Mesothelial cell of epicardium (in vitro differentiated cells): ENCODE results near the gene RTEL1. TPM values are rescaled to one million over a fixed set of nuclear protein-coding genes. Genes with fewer than 3 reads are reported as not detected.

Experiments
- DNase-seq, 2 experiments: peaks; one replicate each; pipeline ENCODE4 v3.0.0; 2021; ENCODE audit warnings: low spot score in 2 of 2; ENCODE audit not compliant: unreplicated experiment in 2 of 2
- H3K27ac Mint-ChIP-seq: 2 replicates; pipeline ENCODE4 v1.8.0; 2021; ENCODE audit warnings: mixed read lengths
- H3K27me3 Mint-ChIP-seq: 2 replicates; pipeline ENCODE4 v1.8.0; 2021; ENCODE audit warnings: low read depth, mixed read lengths
- H3K36me3 Mint-ChIP-seq: 2 replicates; pipeline ENCODE4 v1.8.0; 2021; ENCODE audit warnings: mixed read lengths
- H3K4me1 Mint-ChIP-seq: 2 replicates; pipeline ENCODE4 v1.8.0; 2021; ENCODE audit warnings: mixed read lengths
- H3K4me3 Mint-ChIP-seq: 2 replicates; pipeline ENCODE4 v1.8.0; 2021; ENCODE audit warnings: mild to moderate bottlenecking, moderate library complexity, mixed read lengths
- H3K9me3 Mint-ChIP-seq: 2 replicates; pipeline ENCODE4 v1.8.0; 2021; ENCODE audit warnings: mixed read lengths
- total RNA-seq: library from RNA; stranded (reverse); gene quantifications from 3 replicates; pipeline ENCODE4 v1.2.1, GENCODE V29; 2021
- TF ChIP-seq, protein P1 (sequence below): fragments of 200-600 bp; sonication (generic); IDR thresholded peaks from one replicate; pipeline ENCODE4 v1.5.0; 2021; ENCODE audit warnings: antibody characterized with exemption; ENCODE audit not compliant: unreplicated experiment

RTEL1 gene
- total RNA-seq, 1 donor from 2014 or later: 38.7 TPM

DNA sequence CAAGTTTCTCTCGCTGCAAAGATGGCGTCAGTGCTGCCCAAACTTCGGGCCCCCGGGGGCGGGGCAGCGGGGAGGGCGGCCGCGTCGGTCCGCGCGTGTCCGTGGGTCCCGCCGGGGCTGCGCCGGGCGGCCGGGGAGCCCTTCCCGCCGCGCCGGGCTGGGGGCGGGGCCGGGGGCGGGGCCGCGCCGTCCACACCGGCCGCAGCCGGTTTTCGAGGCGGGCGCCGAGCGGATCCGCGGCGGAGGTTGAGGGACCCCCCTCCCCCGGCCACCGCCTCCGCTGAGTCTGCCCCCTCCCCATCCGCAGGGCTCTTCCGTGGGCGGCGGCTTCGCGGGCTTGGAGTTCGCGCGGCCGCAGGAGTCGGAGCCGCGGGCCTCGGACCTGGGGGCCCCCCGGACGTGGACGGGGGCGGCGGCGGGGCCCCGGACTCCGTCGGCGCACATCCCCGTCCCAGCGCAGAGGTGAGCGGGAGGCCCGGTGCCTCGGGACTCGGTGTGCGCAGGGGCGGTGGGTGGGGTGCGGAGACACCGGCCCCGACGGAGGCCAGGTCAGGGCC is 82.0 kb downstream of the RTEL1 start:
- H3K4me1 Mint-ChIP-seq: no peaks in the 10 kb centered on the region
- peaks cover 7% of the 10 kb centered on the region for H3K27me3 Mint-ChIP-seq
- TF ChIP-seq, protein P1, sequence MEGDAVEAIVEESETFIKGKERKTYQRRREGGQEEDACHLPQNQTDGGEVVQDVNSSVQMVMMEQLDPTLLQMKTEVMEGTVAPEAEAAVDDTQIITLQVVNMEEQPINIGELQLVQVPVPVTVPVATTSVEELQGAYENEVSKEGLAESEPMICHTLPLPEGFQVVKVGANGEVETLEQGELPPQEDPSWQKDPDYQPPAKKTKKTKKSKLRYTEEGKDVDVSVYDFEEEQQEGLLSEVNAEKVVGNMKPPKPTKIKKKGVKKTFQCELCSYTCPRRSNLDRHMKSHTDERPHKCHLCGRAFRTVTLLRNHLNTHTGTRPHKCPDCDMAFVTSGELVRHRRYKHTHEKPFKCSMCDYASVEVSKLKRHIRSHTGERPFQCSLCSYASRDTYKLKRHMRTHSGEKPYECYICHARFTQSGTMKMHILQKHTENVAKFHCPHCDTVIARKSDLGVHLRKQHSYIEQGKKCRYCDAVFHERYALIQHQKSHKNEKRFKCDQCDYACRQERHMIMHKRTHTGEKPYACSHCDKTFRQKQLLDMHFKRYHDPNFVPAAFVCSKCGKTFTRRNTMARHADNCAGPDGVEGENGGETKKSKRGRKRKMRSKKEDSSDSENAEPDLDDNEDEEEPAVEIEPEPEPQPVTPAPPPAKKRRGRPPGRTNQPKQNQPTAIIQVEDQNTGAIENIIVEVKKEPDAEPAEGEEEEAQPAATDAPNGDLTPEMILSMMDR: no peak

DNA sequence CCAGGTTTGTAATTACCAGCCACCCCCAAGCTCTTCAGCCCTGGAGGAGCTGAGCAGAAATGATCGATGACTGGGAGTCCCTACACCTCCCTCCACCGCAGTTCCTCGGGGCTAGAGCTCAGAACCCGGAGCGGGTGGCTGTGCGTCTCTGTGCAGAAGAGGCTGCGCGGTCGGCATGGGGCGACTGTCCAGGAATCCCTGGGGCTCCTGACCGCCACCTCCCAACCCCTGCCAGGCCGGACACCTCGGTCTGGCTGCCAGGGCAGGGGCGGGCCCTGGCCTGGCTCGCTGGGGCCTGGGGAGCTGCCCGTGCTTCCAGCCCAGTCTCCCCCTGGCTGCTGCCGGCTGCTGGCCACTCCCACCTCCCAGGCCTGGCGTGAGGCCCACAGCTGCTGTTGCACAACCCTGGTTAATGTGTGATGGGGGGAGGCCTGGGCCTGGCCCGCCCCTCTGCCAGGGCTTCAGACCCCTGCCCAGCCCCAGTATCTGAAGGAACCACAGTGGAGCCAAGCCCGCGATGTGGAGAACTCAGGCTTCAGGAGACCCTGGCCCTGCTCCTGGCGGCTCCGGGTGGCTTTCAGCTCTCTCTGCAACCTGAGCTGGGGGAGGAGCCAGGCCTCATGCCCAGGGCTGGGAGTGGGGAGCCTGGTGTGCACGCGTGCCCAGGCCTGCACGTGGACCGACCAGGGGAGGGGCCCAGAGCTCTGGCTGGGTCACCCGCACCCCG is 82.7 kb downstream of the RTEL1 start:
- TF ChIP-seq, protein P1: no peak
- peaks cover 5% of the 10 kb centered on the region for H3K36me3 Mint-ChIP-seq
- H3K9me3 Mint-ChIP-seq: no peaks in the 10 kb centered on the region
- H3K4me1 Mint-ChIP-seq: no peaks in the 10 kb centered on the region
- H3K4me3 Mint-ChIP-seq: peak overlapping the region; percentile 70
- H3K27me3 Mint-ChIP-seq: peaks cover 6% of the 10 kb centered on the region
- DNase-seq: peak in 1 of 2 experiments; percentile 88
- peak overlapping the region; percentile 78 for H3K27ac Mint-ChIP-seq

More for the DNA sequence above, 82.0 kb downstream of the RTEL1 start:
- H3K4me3 Mint-ChIP-seq: peak overlapping the region; percentile 70
- no peaks in the 10 kb centered on the region for H3K9me3 Mint-ChIP-seq
- DNase-seq: peak in 1 of 2 experiments; percentile 71
- no peak overlapping the region for H3K27ac Mint-ChIP-seq
- H3K36me3 Mint-ChIP-seq: peaks cover 6% of the 10 kb centered on the region

DNA sequence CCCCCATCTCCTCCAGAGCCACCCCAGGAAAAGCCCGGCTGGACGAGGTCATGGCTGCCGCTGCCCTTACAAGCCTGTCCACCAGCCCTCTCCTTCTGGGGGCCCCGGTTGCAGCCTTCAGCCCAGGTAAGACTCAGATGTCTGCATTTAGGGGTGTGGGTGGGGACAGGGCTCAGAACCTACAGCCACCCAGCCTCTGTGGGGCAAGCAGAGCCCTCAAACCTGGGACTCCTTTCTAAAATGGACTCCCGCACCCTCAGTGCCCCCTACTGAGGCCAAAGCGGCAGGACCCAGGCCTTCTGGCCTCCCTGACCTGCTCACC is 83.2 kb downstream of the RTEL1 start:
- Mint-ChIP-seq H3K9me3 (no peaks in the 10 kb centered on the region), H3K4me1 (no peaks in the 10 kb centered on the region), H3K36me3 (peaks cover 2% of the 10 kb centered on the region), H3K27ac (peak overlapping the region; percentile 21), H3K27me3 (peaks cover under 1% of the 10 kb centered on the region), H3K4me3 (peak overlapping the region; percentile 70)
- TF ChIP-seq, protein P1: no peak
- no peak for DNase-seq

- Mint-ChIP-seq H3K36me3 (peaks cover 2% of the 10 kb centered on the region), H3K27ac (peak overlapping the region; percentile 21), H3K27me3 (no peaks in the 10 kb centered on the region), H3K4me1 (no peaks in the 10 kb centered on the region), H3K9me3 (no peaks in the 10 kb centered on the region), H3K4me3 (peak overlapping the region; percentile 70)
- DNase-seq: no peak
- TF ChIP-seq, protein P1: no peak
Observed at GRCh38 chr20:63741676-63742380, 83.7 kb downstream of the RTEL1 start.

- no peaks in the 10 kb centered on the region for H3K9me3 Mint-ChIP-seq
- TF ChIP-seq, protein P1: no peak
- H3K4me1 Mint-ChIP-seq: no peaks in the 10 kb centered on the region
- H3K27me3 Mint-ChIP-seq: no peaks in the 10 kb centered on the region
- peaks cover 2% of the 10 kb centered on the region for H3K36me3 Mint-ChIP-seq
- no peak for DNase-seq
- H3K4me3 Mint-ChIP-seq: no peak overlapping the region
- H3K27ac Mint-ChIP-seq: no peak overlapping the region
Observed at GRCh38 chr20:63742381-63743024, 84.4 kb downstream of the RTEL1 start.
